GM13977 (cell line): ENCODE results near the gene HOXD9.

Experiments
- DNase-seq: peaks from one replicate; pipeline ENCODE4 v3.0.0; 2012; ENCODE audit warnings: low spot score
- in situ Hi-C: fragments of 300-500 bp; cut with MboI; formaldehyde crosslinking; loops from one replicate; pipeline ENCODE4 v1.12.0; 2022; ENCODE audit warnings: low sequenced_read_pairs, low pct_unique_long_range_greater_than_20kb, mixed read lengths, inconsistent platforms; ENCODE audit not compliant: unreplicated experiment
- TF ChIP-seq, protein P1 (sequence below): IDR thresholded peaks from 2 replicates; pipeline ENCODE4 v1.5.1; 2012; ENCODE audit warnings: mild to moderate bottlenecking, control low read depth; ENCODE audit not compliant: insufficient read depth; ENCODE audit errors: extremely low read depth, missing control alignments

The HOXD9 gene

DNA sequence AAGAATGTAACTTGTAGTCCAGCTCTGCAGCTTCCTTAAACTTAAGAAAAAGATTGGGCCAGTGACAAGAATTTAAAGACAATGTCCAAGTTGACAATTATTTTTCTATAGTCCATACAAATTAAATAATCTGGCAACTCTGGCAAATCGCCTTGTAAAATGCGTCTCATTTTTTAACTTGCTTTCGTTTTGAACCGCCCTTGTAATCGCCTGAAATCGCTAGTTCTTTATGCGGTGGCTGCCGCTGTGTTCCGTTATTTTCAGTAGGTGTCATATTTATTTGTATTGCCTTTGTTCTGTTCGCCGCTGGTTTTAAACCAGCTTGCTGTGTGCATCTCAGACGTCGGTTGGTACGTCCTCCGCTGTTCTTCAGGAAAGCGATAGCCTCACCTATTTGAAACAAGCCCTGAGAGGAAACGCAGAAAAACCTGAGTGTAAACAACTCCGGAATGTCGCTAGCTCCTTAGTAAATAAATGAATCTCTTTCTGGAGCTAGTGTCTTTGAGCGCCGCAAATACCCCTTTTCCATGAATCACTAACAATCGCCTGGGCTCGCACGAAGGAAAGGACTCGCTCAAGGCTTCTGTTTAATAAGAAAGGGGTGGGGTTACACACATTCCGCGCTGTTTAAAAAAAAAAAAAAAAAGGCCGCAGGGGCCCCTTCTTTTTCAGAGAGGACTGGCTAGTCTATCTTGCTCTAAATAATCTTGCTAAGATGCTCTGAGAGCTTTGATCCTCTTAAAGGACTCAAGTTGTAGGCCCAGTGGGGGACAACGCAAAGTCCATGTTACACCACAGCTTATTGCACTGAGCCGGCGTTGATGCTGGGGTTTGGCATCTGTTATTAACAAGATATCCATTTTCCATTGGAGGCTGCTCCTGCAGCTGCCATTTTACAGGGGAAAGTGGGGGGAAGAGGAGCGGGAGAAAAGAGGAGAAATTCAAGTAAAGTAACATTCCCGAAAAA, 10.0 kb downstream of the HOXD9 start:
- DNase-seq = no peak
- in situ Hi-C loops = no loop called here
- TF ChIP-seq, protein P1, sequence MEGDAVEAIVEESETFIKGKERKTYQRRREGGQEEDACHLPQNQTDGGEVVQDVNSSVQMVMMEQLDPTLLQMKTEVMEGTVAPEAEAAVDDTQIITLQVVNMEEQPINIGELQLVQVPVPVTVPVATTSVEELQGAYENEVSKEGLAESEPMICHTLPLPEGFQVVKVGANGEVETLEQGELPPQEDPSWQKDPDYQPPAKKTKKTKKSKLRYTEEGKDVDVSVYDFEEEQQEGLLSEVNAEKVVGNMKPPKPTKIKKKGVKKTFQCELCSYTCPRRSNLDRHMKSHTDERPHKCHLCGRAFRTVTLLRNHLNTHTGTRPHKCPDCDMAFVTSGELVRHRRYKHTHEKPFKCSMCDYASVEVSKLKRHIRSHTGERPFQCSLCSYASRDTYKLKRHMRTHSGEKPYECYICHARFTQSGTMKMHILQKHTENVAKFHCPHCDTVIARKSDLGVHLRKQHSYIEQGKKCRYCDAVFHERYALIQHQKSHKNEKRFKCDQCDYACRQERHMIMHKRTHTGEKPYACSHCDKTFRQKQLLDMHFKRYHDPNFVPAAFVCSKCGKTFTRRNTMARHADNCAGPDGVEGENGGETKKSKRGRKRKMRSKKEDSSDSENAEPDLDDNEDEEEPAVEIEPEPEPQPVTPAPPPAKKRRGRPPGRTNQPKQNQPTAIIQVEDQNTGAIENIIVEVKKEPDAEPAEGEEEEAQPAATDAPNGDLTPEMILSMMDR = no peak

DNA sequence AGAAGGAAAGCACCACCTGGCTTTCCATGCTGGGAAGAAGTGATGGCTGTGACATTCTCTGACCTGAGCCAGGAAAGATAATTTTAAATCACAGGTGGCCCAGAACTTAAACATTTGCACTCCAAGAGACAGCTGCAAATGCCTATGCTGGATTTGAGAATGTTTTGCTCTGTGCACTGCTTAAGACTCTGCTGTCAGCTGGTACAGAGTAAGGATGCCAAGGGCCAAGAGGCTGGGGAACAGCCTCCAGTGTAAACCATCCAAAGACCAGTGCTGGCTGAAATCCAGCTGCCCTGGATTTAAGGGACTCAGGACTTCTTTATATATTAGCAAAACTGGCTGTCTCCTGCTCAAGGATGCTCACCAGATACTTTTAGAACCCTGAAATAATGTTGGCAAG, 10.9 kb downstream of the HOXD9 start:
- in situ Hi-C loops = no loop called here
- TF ChIP-seq, protein P1 = no peak
- no peak for DNase-seq

DNA sequence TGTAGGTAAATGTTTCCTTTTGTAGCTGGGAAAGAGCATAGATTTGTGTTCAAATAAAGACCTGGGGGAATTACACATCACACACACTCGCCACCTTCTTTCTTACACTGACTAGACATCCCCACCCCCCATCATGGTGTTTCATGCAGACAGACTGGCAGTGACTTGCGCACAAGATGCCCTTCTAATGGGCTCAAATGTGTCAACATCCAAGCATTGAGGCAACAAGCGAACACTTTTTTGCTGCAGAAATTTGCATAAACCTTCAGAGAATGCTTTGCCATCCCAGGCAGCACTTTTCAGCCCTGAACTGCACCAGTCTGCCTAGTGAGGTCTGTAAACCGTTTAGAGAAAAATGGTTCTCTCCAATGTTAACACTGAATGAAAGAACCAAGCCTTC, 11.5 kb downstream of the HOXD9 start:
- TF ChIP-seq, protein P1 = no peak
- in situ Hi-C loops = no loop called here
- no peak for DNase-seq

DNA sequence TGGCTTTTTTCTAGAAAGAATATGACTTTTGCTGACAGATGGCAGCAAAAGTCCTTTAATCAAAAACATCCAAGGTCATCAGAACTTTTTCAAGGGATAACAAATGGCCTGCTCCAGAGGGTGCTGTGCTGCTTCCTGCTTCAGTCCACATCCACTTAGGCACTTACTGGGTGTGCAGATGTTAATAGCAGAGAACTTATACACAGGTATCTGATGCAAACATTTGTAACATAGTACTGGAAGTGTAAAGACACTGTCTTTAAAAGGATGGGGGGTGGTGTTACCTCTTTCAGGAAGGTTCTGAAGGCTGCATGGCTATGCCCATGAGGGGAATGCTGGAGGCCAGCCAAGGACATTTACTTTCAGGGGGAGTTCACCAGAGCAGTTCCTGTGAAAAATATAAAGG, 12.5 kb downstream of the HOXD9 start:
- in situ Hi-C loops = loop anchor here (5.0 kb wide), 1 partner anchor 502 kb away; no protein-coding TSS in a partner anchor
- TF ChIP-seq, protein P1 = no peak
- no peak for DNase-seq

DNA sequence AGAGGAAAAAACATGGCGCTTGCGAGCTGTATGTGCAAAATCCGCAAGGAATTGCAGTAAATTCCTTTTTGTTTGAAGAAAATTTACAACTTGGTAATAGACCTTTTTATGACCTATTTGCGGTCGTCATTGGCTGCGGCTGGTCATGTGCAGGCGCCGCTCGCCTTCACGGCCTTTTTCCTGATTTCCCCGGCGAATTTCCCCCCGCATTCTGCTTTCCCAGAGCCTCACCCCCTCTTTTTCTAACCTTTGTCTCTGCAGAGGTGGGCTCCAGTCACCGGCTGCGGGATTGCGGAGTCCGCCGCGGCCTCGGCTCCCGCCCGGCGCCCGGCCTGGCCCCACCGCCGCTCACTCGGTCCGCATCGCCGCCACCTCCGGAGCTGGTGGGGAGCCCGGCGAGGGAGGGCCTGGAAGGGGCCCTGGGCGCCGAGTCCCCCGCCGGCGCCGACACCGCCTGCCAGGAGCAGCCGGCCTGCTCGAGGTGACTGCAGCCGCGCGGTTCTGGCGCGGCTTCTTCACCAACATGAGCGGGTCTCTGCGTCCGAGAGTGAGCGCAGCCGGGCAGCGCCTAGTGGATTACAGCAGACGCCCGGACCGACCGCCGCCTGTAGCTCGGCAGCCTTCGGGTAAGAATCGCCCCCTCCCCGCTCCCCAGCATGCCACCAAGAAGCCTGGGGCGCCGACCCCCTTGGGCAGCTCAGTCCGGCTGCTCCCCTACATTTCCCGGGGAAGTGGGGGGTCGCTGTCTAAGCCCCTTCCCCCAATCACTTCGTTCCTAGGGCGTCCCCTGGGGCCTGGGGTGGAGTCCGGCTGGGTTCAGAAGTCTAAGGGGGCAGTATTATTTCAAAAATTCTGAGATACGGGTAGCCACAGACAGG, 14.1 kb downstream of the HOXD9 start:
- in situ Hi-C loops = loop anchor here (5.0 kb wide), 1 partner anchor 501 kb away; no protein-coding TSS in a partner anchor
- TF ChIP-seq, protein P1 = no peak
- no peak for DNase-seq

DNA sequence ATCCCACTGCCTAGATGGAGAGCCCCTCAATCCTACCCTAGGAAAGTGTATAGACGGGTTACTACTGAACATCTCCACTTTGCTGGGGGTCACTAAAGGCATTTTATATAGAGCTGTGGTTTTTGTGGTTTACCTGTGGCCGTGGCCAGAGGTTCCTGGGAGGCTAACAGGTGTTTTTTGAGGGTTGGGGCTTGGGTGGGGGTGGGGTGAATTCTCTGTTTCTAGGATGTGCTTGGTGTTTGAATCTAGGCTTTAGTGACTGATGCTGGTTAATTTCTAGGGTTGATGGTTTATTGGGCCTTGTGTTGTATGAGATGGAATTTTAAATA, 14.7 kb downstream of the HOXD9 start:
- in situ Hi-C loops = loop anchor here (5.0 kb wide), 1 partner anchor 500 kb away; no protein-coding TSS in a partner anchor
- TF ChIP-seq, protein P1 = no peak
- no peak for DNase-seq
